GM12892 (cell line): ENCODE results near the gene DTX1.

Experiments
- DNase-seq: peaks from one replicate; pipeline ENCODE4 v3.0.0; 2011; ENCODE audit not compliant: insufficient read length
- FAIRE-seq: peaks from 2 replicates; lab custom pipeline; 2011; peaks lifted over from hg19 to GRCh38; lab: Jason Lieb, UNC
- POLR2A ChIP-seq: IDR thresholded peaks from 2 replicates; pipeline ENCODE4 v1.6.1; 2011; ENCODE audit warnings: low read depth, low read length, control low read depth
- POLR2AphosphoS5 ChIP-seq: IDR thresholded peaks from 2 replicates; pipeline ENCODE4 v1.6.1; 2011; ENCODE audit warnings: low read depth, low read length, control low read depth
- TAF1 ChIP-seq: IDR thresholded peaks from 2 replicates; pipeline ENCODE4 v1.6.1; 2011; ENCODE audit warnings: low read depth, mild to moderate bottlenecking, control low read depth, low read length, borderline replicate concordance

DTX1 gene

DNA sequence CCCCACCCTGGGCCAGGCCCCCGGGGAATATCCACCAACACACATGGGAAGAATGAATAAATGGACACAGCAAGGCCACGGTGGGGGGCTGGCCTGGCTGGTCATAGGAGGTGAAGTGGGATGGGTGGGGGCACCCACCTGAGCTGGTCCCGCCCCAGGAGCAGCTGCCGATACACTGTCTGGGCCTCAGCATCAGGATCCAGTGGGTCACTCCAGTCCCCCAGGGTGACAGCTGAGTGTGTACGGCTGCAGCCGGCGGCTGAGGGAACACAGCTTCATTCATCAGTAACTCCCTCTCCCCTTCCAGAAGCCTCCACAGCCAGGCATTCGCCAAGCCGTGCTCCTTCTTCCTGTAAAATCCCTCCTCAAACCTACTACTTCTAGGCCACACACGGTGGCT lies 45.2 kb downstream of the DTX1 start:
- no peak for DNase-seq
- FAIRE-seq = no peak
- no peak for TF ChIP-seq POLR2A
- no peak for TF ChIP-seq TAF1
- TF ChIP-seq POLR2AphosphoS5 = no peak

- DNase-seq (no peak), FAIRE-seq (no peak)
- no peak for TF ChIP-seq POLR2AphosphoS5
- TF ChIP-seq POLR2A = no peak
- no peak for TF ChIP-seq TAF1
Observed at GRCh38 chr12:113102811-113103210, 46.3 kb downstream of the DTX1 start.

- peak; percentile 67 for DNase-seq
- peak; percentile 42 for FAIRE-seq
- TF ChIP-seq POLR2A = no peak
- no peak for TF ChIP-seq POLR2AphosphoS5
- no peak for TF ChIP-seq TAF1
Observed at GRCh38 chr12:113103756-113104450, 47.4 kb downstream of the DTX1 start.

- TF ChIP-seq TAF1 (no peak), POLR2A (no peak), POLR2AphosphoS5 (no peak)
- FAIRE-seq (peak; percentile 68), DNase-seq (no peak)
Observed at GRCh38 chr12:113104953-113105510, 48.5 kb downstream of the DTX1 start.

- FAIRE-seq = no peak
- TF ChIP-seq POLR2A (no peak), POLR2AphosphoS5 (no peak), TAF1 (no peak)
- no peak for DNase-seq
Observed at GRCh38 chr12:113105606-113106271, 49.2 kb downstream of the DTX1 start.

DNA sequence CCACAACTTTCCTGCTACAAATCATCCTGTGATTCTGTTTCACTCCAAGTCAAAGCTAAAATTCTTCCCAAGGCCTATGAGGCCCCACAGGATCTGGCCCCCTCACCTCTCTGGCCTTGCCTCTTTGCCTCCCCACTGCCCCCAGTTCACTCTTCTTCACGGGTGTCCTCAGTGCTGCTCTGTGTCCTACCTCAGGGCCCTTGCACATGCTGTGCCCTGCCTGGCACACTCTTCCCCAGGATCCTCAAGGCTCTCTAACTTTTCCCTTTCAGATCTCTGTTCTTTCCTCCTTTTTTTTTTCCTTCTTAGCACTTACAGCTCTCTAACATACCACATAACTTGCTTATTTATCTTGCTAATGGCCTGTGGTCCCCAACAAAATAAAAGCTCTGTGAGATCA lies 49.8 kb downstream of the DTX1 start:
- TF ChIP-seq POLR2A (no peak), POLR2AphosphoS5 (no peak), TAF1 (no peak)
- DNase-seq (no peak), FAIRE-seq (no peak)

GRCh38 chr12:113108308-113108707 lies 51.8 kb downstream of the DTX1 start:
- TF ChIP-seq TAF1 (no peak), POLR2A (no peak), POLR2AphosphoS5 (no peak)
- FAIRE-seq (no peak), DNase-seq (no peak)

DNA sequence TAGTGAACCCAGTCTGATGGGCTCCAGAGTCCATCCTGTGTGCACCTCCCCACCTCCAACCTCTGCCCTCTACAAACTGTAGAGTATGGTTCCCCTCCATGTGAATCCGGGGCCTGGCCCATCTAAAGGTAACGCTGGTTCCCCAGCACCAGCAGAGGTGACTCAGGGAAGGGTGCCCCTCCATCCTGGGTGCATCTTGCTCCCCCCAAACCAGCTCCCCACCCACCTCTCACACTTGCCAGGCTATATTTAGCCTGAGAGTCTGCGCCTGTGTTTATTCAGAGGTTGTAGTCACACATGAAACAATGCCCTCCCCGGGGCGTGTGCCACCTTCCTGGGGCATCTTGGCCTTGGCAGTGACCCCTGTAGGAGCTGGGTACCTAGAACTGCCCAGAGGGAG lies 52.8 kb downstream of the DTX1 start:
- FAIRE-seq (no peak), DNase-seq (no peak)
- TF ChIP-seq TAF1 (no peak), POLR2A (no peak), POLR2AphosphoS5 (no peak)

GRCh38 chr12:113109872-113110599 lies 53.5 kb downstream of the DTX1 start:
- TF ChIP-seq POLR2A (no peak), POLR2AphosphoS5 (no peak), TAF1 (no peak)
- FAIRE-seq (no peak), DNase-seq (no peak)

GRCh38 chr12:113111247-113111646 lies 54.7 kb downstream of the DTX1 start:
- TF ChIP-seq POLR2A (no peak), POLR2AphosphoS5 (no peak), TAF1 (no peak)
- no peak for DNase-seq
- no peak for FAIRE-seq

DNA sequence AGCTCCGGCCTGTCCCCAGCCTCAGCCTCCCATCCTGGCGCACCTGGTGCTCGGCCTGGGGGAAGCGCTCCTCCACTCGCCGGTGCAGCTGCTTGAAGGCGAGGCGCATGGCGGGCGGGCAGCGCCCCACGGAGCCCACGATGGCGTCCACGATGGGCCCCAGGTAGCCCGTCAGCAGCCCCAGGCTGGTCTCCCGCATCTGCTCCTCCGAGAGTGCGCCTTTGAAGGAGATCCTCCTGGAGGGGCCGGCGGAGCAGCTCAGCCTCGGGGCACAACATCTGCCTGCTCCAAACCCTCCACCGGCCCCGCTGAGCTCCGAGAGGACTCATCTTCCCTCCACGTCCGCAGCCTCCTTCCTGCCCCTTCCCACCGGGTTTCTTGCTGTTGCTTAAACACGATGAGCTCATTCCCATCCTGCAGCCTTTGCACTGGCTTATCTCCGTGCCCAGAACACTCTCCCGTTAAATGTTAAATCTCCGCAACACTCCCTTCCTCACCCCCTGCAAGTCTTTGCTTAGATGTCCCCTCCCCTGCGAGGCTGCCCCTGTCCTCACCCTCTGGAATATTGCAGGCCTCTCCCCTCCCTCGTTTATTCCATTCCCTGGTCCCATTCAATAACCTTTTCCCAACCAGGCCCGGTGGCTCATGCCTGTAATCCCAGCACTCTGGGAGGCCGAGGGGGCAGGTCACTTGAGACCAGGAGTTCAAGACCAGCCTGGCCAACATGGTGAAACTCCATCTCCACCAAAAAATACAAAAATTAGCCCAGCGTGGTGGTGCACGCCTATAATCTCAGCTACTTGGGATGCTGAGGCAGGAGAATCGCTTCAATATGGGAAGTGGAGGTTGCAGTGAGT lies 55.7 kb downstream of the DTX1 start:
- FAIRE-seq (no peak), DNase-seq (no peak)
- no peak for TF ChIP-seq POLR2A
- TF ChIP-seq TAF1 = no peak
- no peak for TF ChIP-seq POLR2AphosphoS5
